Psoas muscle (tissue), 8 donors: ENCODE measurements around the gene SLA2. TPM values are rescaled to one million over a fixed set of nuclear protein-coding genes. Genes with fewer than 3 reads are reported as not detected.

Experiments
- ATAC-seq, 4 donors: fragments of 200-7000 bp; cut with Tn5 transposase; one replicate each; pipeline ENCODE4 v1.9.1; 2020; ENCODE audit warnings: moderate library complexity in 3 of 4, mild to moderate bottlenecking in 2 of 4
- DNase-seq, 2 donors: peaks; one replicate each; pipeline ENCODE4 v3.0.0-alpha.2; 2020
- H3K27ac ChIP-seq: fragments of 200-600 bp; one replicate; pipeline ENCODE4 v1.8.0; 2022
- H3K27me3 ChIP-seq, 3 donors: fragments of 200-600 bp in 1 of 3; one replicate each; pipeline versions ENCODE4 v1.6.1 to v1.8.0; 2013 to 2022; ENCODE audit warnings: low read length in 2 of 3, mild to moderate bottlenecking in 2 of 3, moderate library complexity in 1 of 3; ENCODE audit not compliant: insufficient read depth in 3 of 3
- H3K36me3 ChIP-seq, 2 donors: fragments of 200-600 bp in 1 of 2; one replicate each; pipeline versions ENCODE4 v1.6.1 to v1.8.0; 2013 to 2022; ENCODE audit warnings: low read depth in 1 of 2, mild to moderate bottlenecking in 1 of 2, moderate library complexity in 1 of 2; ENCODE audit not compliant: insufficient read depth in 1 of 2
- H3K4me1 ChIP-seq: fragments of 200-600 bp; one replicate; pipeline ENCODE4 v1.8.0; 2022
- H3K4me3 ChIP-seq: fragments of 200-600 bp; one replicate; pipeline ENCODE4 v1.8.0; 2022; ENCODE audit warnings: mild to moderate bottlenecking
- H3K9me3 ChIP-seq: fragments of 200-600 bp; one replicate; pipeline ENCODE4 v1.8.0; 2022
- WGBS, 3 donors: extraction: QIAGEN DNeasy Blood & Tissue Kit; methylation state at CpG; one replicate each; pipeline versions ENCODE4 v1.1.6 to v1.1.7; 2013; 5-methylcytosine and 5-hydroxymethylcytosine counted together
- intact Hi-C, 2 donors: fragments of 100-400 bp; cut with DNase I; formaldehyde crosslinking; loops; one replicate each; pipeline versions ENCODE4 v1.11.0 to v1.14.2; 2022
- polyA plus RNA-seq, 3 donors: library from polyadenylated mRNA; stranded (reverse); fragments of 200-250 nt; gene quantifications; one replicate each; pipeline ENCODE4 v1.2.3, GENCODE V29; 2013
- total RNA-seq, 4 donors: library from RNA; stranded (reverse); fragmentation: NEBNext Ultra II Directional in 2 of 4; extraction: Animal tissue kit (Norgen Biotek cat#: 25700) in 2 of 4; gene quantifications; one replicate each; pipeline versions ENCODE4 v1.2.1 to v1.2.4, GENCODE V29; 2021 to 2023
- TF ChIP-seq, protein P1 (sequence below): fragments of 200-600 bp; IDR thresholded peaks from one replicate; pipeline ENCODE4 v1.8.0; 2022; ENCODE audit warnings: antibody characterized with exemption
- donor health status: healthy with polysubstance abuse.
- donor health status: DM: no; HTN: no; CAD: no; lungs with moderate emphysema.
- donor health status: Bipolar disorder and iron deficiency.
- donor health status: healthy.
- donor health status: DM: yes; HTN: yes; CAD: no.
- donor health status: DM: no; HTN: no; CAD: no.
- donor health status: DM: no; HTN: no; CAD: no.
- donor health status: DM: yes; HTN: yes; CAD: no.

SLA2 gene
- total and polyA plus RNA-seq, 7 donors = 0.03 to 0.34 (median 0.12) TPM

DNA sequence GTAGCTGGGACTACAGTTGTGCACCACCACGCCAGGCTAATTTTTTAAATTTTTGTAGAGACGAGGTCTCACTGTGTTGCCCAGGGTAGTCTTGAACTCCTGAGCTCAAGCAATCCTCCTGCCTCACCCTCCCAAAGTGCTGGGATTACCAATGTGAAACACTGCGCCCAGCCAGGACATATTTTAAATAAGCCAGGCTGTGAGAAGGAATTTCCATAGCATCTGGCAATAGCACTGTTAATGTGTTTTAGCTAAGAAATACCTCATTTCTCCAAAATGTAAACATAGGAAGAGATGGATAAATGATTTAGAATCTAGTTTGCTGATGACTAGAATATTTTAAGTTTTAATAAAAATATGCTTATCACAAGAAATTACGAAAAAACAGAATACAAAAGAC, 27.0 kb upstream of the SLA2 start:
- Histone ChIP-seq H3K36me3 (peaks cover 8 to 68% of the 10 kb centered on the region in 2 donors), H3K27me3 (no peaks in the 10 kb centered on the region), H3K9me3 (no peaks in the 10 kb centered on the region), H3K4me1 (no peaks in the 10 kb centered on the region), H3K27ac (no peak overlapping the region), H3K4me3 (no peak overlapping the region)
- DNase-seq (no peak), ATAC-seq (no peak)
- intact Hi-C loops = no loop called here
- 85 to 95% (median 93%) methylated on average over 4 of the region's 4 CpGs for WGBS, 3 donors
- TF ChIP-seq, protein P1, sequence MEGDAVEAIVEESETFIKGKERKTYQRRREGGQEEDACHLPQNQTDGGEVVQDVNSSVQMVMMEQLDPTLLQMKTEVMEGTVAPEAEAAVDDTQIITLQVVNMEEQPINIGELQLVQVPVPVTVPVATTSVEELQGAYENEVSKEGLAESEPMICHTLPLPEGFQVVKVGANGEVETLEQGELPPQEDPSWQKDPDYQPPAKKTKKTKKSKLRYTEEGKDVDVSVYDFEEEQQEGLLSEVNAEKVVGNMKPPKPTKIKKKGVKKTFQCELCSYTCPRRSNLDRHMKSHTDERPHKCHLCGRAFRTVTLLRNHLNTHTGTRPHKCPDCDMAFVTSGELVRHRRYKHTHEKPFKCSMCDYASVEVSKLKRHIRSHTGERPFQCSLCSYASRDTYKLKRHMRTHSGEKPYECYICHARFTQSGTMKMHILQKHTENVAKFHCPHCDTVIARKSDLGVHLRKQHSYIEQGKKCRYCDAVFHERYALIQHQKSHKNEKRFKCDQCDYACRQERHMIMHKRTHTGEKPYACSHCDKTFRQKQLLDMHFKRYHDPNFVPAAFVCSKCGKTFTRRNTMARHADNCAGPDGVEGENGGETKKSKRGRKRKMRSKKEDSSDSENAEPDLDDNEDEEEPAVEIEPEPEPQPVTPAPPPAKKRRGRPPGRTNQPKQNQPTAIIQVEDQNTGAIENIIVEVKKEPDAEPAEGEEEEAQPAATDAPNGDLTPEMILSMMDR = no peak

DNA sequence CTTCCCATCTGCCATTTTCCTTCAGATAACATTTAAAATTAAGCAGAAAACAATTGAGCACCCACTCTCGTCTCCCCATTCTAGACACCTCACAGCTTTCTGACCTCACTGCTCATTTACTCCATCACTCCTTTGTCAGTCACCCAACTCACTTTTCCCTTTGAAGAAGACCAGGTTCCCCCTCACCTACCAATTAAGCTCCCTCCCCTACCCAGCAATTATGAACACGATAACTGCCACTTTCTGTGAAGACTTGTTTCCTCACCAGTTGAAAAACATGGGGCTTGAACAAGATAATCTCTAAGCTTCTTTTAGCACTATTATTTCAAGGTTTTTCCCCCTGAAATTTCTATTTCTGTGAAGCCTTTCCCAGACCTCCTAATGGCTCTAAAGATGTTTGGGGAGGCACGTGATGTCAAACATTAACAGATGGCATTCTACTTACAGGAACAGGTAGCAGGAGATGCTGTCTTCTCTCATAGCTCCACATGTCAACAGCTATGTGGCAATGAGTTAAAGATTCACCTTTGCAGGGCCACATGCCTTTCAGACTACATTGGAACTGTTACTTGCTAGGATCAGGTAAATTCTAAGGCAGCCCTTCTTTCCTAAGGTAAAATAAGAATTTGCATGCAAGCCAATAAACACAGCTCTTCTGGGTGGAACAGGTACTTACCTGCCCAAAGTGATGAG, 24.8 kb upstream of the SLA2 start:
- peaks cover 8 to 68% of the 10 kb centered on the region in 2 donors for H3K36me3 ChIP-seq
- no peak overlapping the region for H3K4me3 ChIP-seq
- H3K9me3 ChIP-seq = no peaks in the 10 kb centered on the region
- TF ChIP-seq, protein P1 = no peak
- 88 to 93% (median 93%) methylated on average over 3 of the region's 3 CpGs for WGBS, 3 donors
- no peaks in the 10 kb centered on the region for H3K4me1 ChIP-seq
- no peak for ATAC-seq
- no peaks in the 10 kb centered on the region for H3K27me3 ChIP-seq
- DNase-seq = no peak
- H3K27ac ChIP-seq = no peak overlapping the region
- intact Hi-C loops = no loop called here

DNA sequence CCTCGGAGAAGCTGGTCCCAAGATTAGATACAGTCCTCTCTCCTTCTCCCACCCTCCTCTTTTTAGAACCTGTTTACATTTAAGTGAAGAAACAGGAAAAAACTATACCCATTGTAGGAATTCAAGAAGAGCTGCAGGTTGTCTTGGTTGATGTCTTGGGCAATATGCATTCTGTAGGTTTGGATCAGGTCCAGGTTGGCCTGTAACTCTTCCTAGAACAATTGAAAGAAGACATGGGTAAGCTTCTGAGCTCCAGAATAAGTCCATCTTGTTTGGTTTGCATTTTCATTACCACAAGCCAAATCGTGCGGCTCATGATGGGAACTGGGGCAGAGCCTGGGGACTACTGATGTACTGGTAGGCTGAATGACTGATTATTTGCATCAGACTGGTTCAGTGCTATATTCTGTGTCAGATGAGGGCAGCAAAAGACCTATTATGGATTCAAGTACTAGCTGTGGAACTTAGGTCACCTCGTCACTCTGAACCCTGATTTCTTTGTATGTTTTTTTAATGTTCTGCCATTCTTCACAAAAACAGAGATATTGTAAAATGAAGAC, 20.3 kb upstream of the SLA2 start:
- no peak overlapping the region for H3K27ac ChIP-seq
- TF ChIP-seq, protein P1 = no peak
- ATAC-seq (no peak), DNase-seq (no peak)
- 68 to 71% (median 70%) methylated on average over 4 of the region's 4 CpGs for WGBS, 3 donors
- no peak overlapping the region for H3K4me3 ChIP-seq
- no peaks in the 10 kb centered on the region for H3K27me3 ChIP-seq
- H3K4me1 ChIP-seq = no peaks in the 10 kb centered on the region
- intact Hi-C loops = no loop called here
- peaks cover 10 to 98% of the 10 kb centered on the region in 2 donors for H3K36me3 ChIP-seq
- no peaks in the 10 kb centered on the region for H3K9me3 ChIP-seq

DNA sequence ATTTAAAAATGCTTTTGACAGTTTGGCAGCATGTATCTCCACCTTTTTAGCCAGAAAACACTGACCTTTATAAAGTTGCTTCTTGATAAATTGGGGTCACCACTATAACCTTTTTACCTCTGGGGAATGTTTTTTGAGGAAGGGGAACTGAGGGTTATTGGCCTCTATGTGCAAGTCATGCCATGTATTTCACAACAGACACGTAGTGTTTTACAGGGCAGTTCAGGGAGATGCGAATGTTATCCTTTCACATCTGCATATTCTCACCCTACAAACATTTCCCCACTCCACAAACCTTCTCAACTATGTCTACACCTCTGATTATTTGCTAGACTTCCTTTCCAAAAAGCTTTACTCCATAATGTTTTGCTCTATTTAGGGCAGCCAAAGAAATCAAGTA, 17.0 kb upstream of the SLA2 start:
- no peaks in the 10 kb centered on the region for H3K9me3 ChIP-seq
- TF ChIP-seq, protein P1 = no peak
- no peaks in the 10 kb centered on the region for H3K4me1 ChIP-seq
- H3K27me3 ChIP-seq = no peaks in the 10 kb centered on the region
- DNase-seq (no peak), ATAC-seq (no peak)
- peaks cover 6 to 95% of the 10 kb centered on the region in 2 donors for H3K36me3 ChIP-seq
- intact Hi-C loops = no loop called here
- no peak overlapping the region for H3K27ac ChIP-seq
- 74 to 81% (median 78%) methylated on average over 2 of the region's 2 CpGs for WGBS, 3 donors
- H3K4me3 ChIP-seq = no peak overlapping the region
